Gastroesophageal sphincter (tissue), 4 donors: ENCODE data around the gene AUTS2. TPM values are rescaled to one million over a fixed set of nuclear protein-coding genes. Genes with fewer than 3 reads are reported as not detected.

Experiments used
- ATAC-seq: fragments of 150-250 bp; one replicate; pipeline ENCODE4 v1.9.1; 2016; ENCODE audit warnings: mild to moderate bottlenecking, moderate library complexity
- H3K27ac ChIP-seq, 4 donors: fragments of 200-600 bp; sonication (generic) in 3 of 4; 1 replicate in 3 of 4; 2 replicates in 1 of 4; pipeline ENCODE4 v1.5.1; 2016 to 2019
- H3K27me3 ChIP-seq: fragments of 200-600 bp; sonication (generic); one replicate; pipeline ENCODE4 v1.5.1; 2019
- H3K36me3 ChIP-seq, 2 donors: fragments of 200-600 bp; sonication (generic); one replicate each; pipeline ENCODE4 v1.5.1; 2019; ENCODE audit warnings: control low read depth in 1 of 2
- H3K4me1 ChIP-seq, 3 donors: fragments of 200-600 bp; sonication (generic); 1 replicate in 2 of 3; 2 replicates in 1 of 3; pipeline ENCODE4 v1.5.1; 2016 to 2019; ENCODE audit warnings: control low read depth in 2 of 3
- H3K4me3 ChIP-seq, 2 donors: fragments of 200-600 bp; sonication (generic); one replicate each; pipeline ENCODE4 v1.5.1; 2019; ENCODE audit warnings: mild to moderate bottlenecking in 1 of 2, moderate library complexity in 1 of 2
- H3K9me3 ChIP-seq, 3 donors: fragments of 200-600 bp; sonication (generic); one replicate each; pipeline ENCODE4 v1.5.1; 2017 to 2019; ENCODE audit warnings: control low read depth in 2 of 3
- EP300 ChIP-seq: sonication (generic); formaldehyde crosslinking; IDR thresholded peaks from one replicate; pipeline ENCODE4 v1.6.1; 2017; ENCODE audit warnings: antibody characterized with exemption, mild to moderate bottlenecking
- POLR2A ChIP-seq, 2 donors: fragments of 450-650 bp; IDR thresholded peaks; one replicate each; pipeline ENCODE4 v1.6.1; 2017; ENCODE audit warnings: antibody characterized with exemption in 2 of 2, mild to moderate bottlenecking in 2 of 2, moderate library complexity in 1 of 2
- POLR2AphosphoS5 ChIP-seq: sonication (generic); formaldehyde crosslinking; IDR thresholded peaks from one replicate; pipeline ENCODE4 v1.6.1; 2017; ENCODE audit warnings: antibody characterized with exemption
- WGBS, 2 donors: methylation state at CpG; one replicate each; pipeline ENCODE4 v1.1.5; 2018; ENCODE audit warnings: low coverage in 1 of 2; 5-methylcytosine and 5-hydroxymethylcytosine counted together
- total RNA-seq, 4 donors: library from RNA; depleted of rRNA; stranded (reverse); fragments of >200 nt; gene quantifications; one replicate each; pipeline ENCODE4 v1.1.0, GENCODE V29; 2016
- TF ChIP-seq, protein P1 (sequence below), 4 experiments: fragments of 200-600 bp in 2 of 4; fragments of 450-650 bp in 2 of 4; sonication (generic) in 1 of 4; IDR thresholded peaks; one replicate each; pipeline ENCODE4 v1.5.1; 2017 to 2019; ENCODE audit warnings: antibody characterized with exemption in 4 of 4, mild to moderate bottlenecking in 2 of 4, moderate library complexity in 2 of 4

AUTS2 gene
- total RNA-seq, 4 donors from 2014 or later: 12.2 to 48.7 (median 44.1) TPM

DNA sequence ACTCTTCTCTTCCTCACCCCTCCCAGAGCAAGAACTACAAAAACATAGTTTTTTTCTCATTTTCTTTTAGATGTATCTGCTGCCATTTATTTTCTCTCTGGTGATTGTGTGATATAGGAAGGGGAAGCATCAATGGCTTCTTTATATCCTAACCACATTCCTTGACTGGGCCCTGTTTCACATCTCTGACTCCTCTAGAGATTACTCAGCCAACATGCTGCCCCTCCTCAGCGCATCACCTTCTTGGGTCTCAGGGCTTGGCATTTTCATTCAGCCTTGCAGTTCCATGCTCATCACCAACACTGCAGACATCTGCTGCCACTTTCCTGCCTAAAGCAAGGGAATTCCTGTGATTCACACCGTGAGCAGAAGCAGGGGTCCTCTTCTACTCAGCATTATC is 705.5 kb downstream of the AUTS2 start:
- Histone ChIP-seq H3K27me3 (no peaks in the 10 kb centered on the region), H3K9me3 (no peaks in the 10 kb centered on the region), H3K36me3 (no peaks in the 10 kb centered on the region), H3K4me1 (no peaks in the 10 kb centered on the region), H3K4me3 (no peak overlapping the region), H3K27ac (no peak overlapping the region)
- ATAC-seq: no peak
- TF ChIP-seq EP300: no peak
- TF ChIP-seq POLR2A (IDR thresholded peaks at IDR 0.05): no peak
- TF ChIP-seq, protein P1, sequence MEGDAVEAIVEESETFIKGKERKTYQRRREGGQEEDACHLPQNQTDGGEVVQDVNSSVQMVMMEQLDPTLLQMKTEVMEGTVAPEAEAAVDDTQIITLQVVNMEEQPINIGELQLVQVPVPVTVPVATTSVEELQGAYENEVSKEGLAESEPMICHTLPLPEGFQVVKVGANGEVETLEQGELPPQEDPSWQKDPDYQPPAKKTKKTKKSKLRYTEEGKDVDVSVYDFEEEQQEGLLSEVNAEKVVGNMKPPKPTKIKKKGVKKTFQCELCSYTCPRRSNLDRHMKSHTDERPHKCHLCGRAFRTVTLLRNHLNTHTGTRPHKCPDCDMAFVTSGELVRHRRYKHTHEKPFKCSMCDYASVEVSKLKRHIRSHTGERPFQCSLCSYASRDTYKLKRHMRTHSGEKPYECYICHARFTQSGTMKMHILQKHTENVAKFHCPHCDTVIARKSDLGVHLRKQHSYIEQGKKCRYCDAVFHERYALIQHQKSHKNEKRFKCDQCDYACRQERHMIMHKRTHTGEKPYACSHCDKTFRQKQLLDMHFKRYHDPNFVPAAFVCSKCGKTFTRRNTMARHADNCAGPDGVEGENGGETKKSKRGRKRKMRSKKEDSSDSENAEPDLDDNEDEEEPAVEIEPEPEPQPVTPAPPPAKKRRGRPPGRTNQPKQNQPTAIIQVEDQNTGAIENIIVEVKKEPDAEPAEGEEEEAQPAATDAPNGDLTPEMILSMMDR (IDR thresholded peaks at IDR 0.05): no peak
- TF ChIP-seq POLR2AphosphoS5: no peak
- WGBS, 2 donors: 81 to 100% methylated on average over 2 of the region's 2 CpGs

GRCh38 chr7:70306173-70306572 is 707.9 kb downstream of the AUTS2 start:
- Histone ChIP-seq H3K9me3 (no peaks in the 10 kb centered on the region), H3K4me3 (no peak overlapping the region), H3K4me1 (no peaks in the 10 kb centered on the region), H3K27ac (no peak overlapping the region), H3K36me3 (no peaks in the 10 kb centered on the region), H3K27me3 (no peaks in the 10 kb centered on the region)
- TF ChIP-seq, protein P1 (IDR thresholded peaks at IDR 0.05): no peak
- TF ChIP-seq POLR2AphosphoS5 (no peak), EP300 (no peak), POLR2A (IDR thresholded peaks at IDR 0.05) (no peak)
- WGBS, 2 donors: 69 to 95% methylated on average over 2 of the region's 2 CpGs
- ATAC-seq: no peak

- H3K9me3 ChIP-seq: no peaks in the 10 kb centered on the region
- no peaks in the 10 kb centered on the region for H3K4me1 ChIP-seq
- no peaks in the 10 kb centered on the region for H3K27me3 ChIP-seq
- 77 to 87% methylated on average over 3 of the region's 3 CpGs for WGBS, 2 donors
- no peak for ATAC-seq
- H3K36me3 ChIP-seq: no peaks in the 10 kb centered on the region
- TF ChIP-seq, protein P1 (IDR thresholded peaks at IDR 0.05): no peak
- TF ChIP-seq POLR2A (IDR thresholded peaks at IDR 0.05): no peak
- TF ChIP-seq POLR2AphosphoS5: peak; percentile 24
- TF ChIP-seq EP300: no peak
- no peak overlapping the region for H3K27ac ChIP-seq
- H3K4me3 ChIP-seq: no peak overlapping the region
Measured at GRCh38 chr7:70307544-70308106, 709.4 kb downstream of the AUTS2 start.

DNA sequence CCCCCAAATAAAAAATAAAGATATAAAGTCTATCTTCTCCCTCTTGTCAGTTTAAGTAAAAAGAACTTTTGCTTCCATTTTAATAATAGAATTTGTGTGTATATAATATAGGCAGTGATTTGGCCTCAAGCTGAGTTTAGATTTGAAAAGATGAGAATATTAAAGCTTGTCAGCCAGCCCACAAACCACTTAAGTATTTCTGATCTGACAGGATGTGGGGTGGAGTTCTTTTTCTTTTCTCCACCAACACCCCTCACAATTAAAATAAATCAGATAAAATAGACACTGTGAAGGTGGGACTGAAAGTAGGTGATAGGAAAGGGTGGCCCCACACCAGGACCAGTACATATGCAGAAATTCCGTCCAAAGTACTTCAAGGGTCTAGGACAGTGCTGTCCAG is 714.1 kb downstream of the AUTS2 start:
- Histone ChIP-seq H3K4me3 (no peak overlapping the region), H3K4me1 (peaks cover 0 to 10% (median 0%) of the 10 kb centered on the region in 3 donors), H3K27ac (no peak overlapping the region), H3K9me3 (no peaks in the 10 kb centered on the region), H3K36me3 (no peaks in the 10 kb centered on the region), H3K27me3 (no peaks in the 10 kb centered on the region)
- TF ChIP-seq, protein P1 (IDR thresholded peaks at IDR 0.05): no peak
- TF ChIP-seq POLR2A (IDR thresholded peaks at IDR 0.05) (no peak), POLR2AphosphoS5 (no peak), EP300 (no peak)
- WGBS, 2 donors: 67% methylated on average over 1 of the region's 1 CpG; no CpG with 5 or more reads in 1 of the 2 donors
- no peak for ATAC-seq

GRCh38 chr7:70313271-70313670 is 715.0 kb downstream of the AUTS2 start:
- TF ChIP-seq POLR2A (IDR thresholded peaks at IDR 0.05) (no peak), EP300 (no peak), POLR2AphosphoS5 (no peak)
- TF ChIP-seq, protein P1 (IDR thresholded peaks at IDR 0.05): no peak
- no peaks in the 10 kb centered on the region for H3K27me3 ChIP-seq
- H3K4me3 ChIP-seq: no peak overlapping the region
- H3K27ac ChIP-seq: no peak overlapping the region
- no peaks in the 10 kb centered on the region for H3K36me3 ChIP-seq
- H3K9me3 ChIP-seq: no peaks in the 10 kb centered on the region
- no peak for ATAC-seq
- H3K4me1 ChIP-seq: peaks cover 0 to 15% (median 3%) of the 10 kb centered on the region in 3 donors
- 93 to 100% methylated on average over 2 to 3 of the region's 3 CpGs for WGBS, 2 donors
